Loucy (cell line): ENCODE results near the gene PAK1.
A peak's percentile ranks its signal among the peaks of the same experiment; 100 is the strongest.

Experiments used
- H2AFZ ChIP-seq: fragments of 200-600 bp; sonication (generic); 2 replicates; pipeline ENCODE4 v1.6.0; 2016; ENCODE audit warnings: antibody characterized with exemption, mild to moderate bottlenecking, low read length, moderate library complexity
- H3F3A ChIP-seq: fragments of 200-600 bp; 2 replicates; pipeline ENCODE4 v1.6.0; 2016; ENCODE audit warnings: antibody characterized with exemption, low read depth, mild to moderate bottlenecking
- H3K27me3 ChIP-seq: fragments of 200-600 bp; sonication (generic); 2 replicates; pipeline ENCODE4 v1.6.1; 2014; ENCODE audit warnings: low read length, mild to moderate bottlenecking; ENCODE audit not compliant: insufficient read depth, poor library complexity, severe bottlenecking
- H3K36me3 ChIP-seq: fragments of 200-600 bp; sonication (generic); 2 replicates; pipeline ENCODE4 v1.6.1; 2016; ENCODE audit warnings: low read length; ENCODE audit not compliant: insufficient read depth
- H3K4me1 ChIP-seq: fragments of 200-600 bp; sonication (generic); 2 replicates; pipeline ENCODE4 v1.5.1; 2014; ENCODE audit warnings: low read length, mild to moderate bottlenecking; ENCODE audit not compliant: insufficient read depth, poor library complexity, severe bottlenecking
- H3K4me2 ChIP-seq: fragments of 200-600 bp; sonication (generic); 2 replicates; pipeline ENCODE4 v1.6.0; 2014; ENCODE audit warnings: antibody characterized with exemption, low read length, low read depth, mild to moderate bottlenecking; ENCODE audit not compliant: poor library complexity, severe bottlenecking
- H3K4me3 ChIP-seq: fragments of 200-600 bp; sonication (generic); 2 replicates; pipeline ENCODE4 v1.5.1; 2014; ENCODE audit warnings: low read length, mild to moderate bottlenecking, mixed read lengths; ENCODE audit not compliant: poor library complexity, severe bottlenecking
- H3K79me2 ChIP-seq: fragments of 200-600 bp; sonication (generic); 2 replicates; pipeline ENCODE4 v1.6.1; 2014; ENCODE audit warnings: low read length; ENCODE audit not compliant: insufficient read depth
- H3K9ac ChIP-seq: fragments of 200-600 bp; sonication (generic); 2 replicates; pipeline ENCODE4 v1.6.0; 2014; ENCODE audit warnings: mild to moderate bottlenecking, low read depth, low read length, moderate library complexity; ENCODE audit not compliant: poor library complexity, severe bottlenecking
- H3K9me2 ChIP-seq: fragments of 200-600 bp; sonication (generic); replicated peaks from 2 replicates; pipeline ENCODE4 v1.6.1; 2016; ENCODE audit warnings: low read depth, low read length, mixed read lengths
- H3K9me3 ChIP-seq: fragments of 200-600 bp; sonication (generic); 2 replicates; pipeline ENCODE4 v1.6.1; 2014; ENCODE audit warnings: mild to moderate bottlenecking, antibody characterized with exemption, low read length, low read depth; ENCODE audit not compliant: insufficient read depth
- H4K20me1 ChIP-seq: fragments of 200-600 bp; sonication (generic); 2 replicates; pipeline ENCODE4 v1.6.0; 2014; ENCODE audit warnings: antibody characterized with exemption, low read length, mild to moderate bottlenecking; ENCODE audit not compliant: insufficient read depth, poor library complexity, severe bottlenecking
- CTCF ChIP-seq: fragments of 200-600 bp; sonication (generic); conservative IDR thresholded peaks from 2 replicates; pipeline ENCODE4 v1.5.1; 2014; ENCODE audit warnings: mild to moderate bottlenecking, antibody characterized with exemption, low read length
- EZH2phosphoT487 ChIP-seq: fragments of 200-600 bp; IDR thresholded peaks from 2 replicates; pipeline ENCODE4 v1.6.1; 2018; ENCODE audit warnings: antibody characterized with exemption, mild to moderate bottlenecking, moderate library complexity, borderline replicate concordance

The PAK1 gene

GRCh38 chr11:77416357-77416756 is 57.5 kb downstream of the PAK1 start:
- H3K9me3 ChIP-seq: no peaks in the 10 kb centered on the region
- H4K20me1 ChIP-seq: no peaks in the 10 kb centered on the region
- TF ChIP-seq EZH2phosphoT487: no peak
- TF ChIP-seq CTCF: no peak
- no peaks in the 10 kb centered on the region for H3K27me3 ChIP-seq
- H3K9ac ChIP-seq: no peak overlapping the region
- H3K4me3 ChIP-seq: no peak overlapping the region
- no peaks in the 10 kb centered on the region for H3F3A ChIP-seq
- no peaks in the 10 kb centered on the region for H3K9me2 ChIP-seq
- peaks cover 29% of the 10 kb centered on the region for H3K4me1 ChIP-seq
- peaks cover 42% of the 10 kb centered on the region for H3K79me2 ChIP-seq
- no peak overlapping the region for H2AFZ ChIP-seq
- H3K4me2 ChIP-seq: no peak overlapping the region
- H3K36me3 ChIP-seq: no peaks in the 10 kb centered on the region

- H3K9me2 ChIP-seq: no peaks in the 10 kb centered on the region
- H4K20me1 ChIP-seq: peaks cover 6% of the 10 kb centered on the region
- no peaks in the 10 kb centered on the region for H3K27me3 ChIP-seq
- H3K4me1 ChIP-seq: peaks cover 40% of the 10 kb centered on the region
- H3K4me3 ChIP-seq: no peak overlapping the region
- peaks cover 61% of the 10 kb centered on the region for H3K79me2 ChIP-seq
- no peak overlapping the region for H2AFZ ChIP-seq
- TF ChIP-seq CTCF (peak; percentile 29; the same call in 1 of the 2 replicates), EZH2phosphoT487 (no peak)
- no peaks in the 10 kb centered on the region for H3K36me3 ChIP-seq
- H3K4me2 ChIP-seq: no peak overlapping the region
- no peaks in the 10 kb centered on the region for H3K9me3 ChIP-seq
- no peaks in the 10 kb centered on the region for H3F3A ChIP-seq
- H3K9ac ChIP-seq: no peak overlapping the region
Observed at GRCh38 chr11:77413850-77414460, 59.9 kb downstream of the PAK1 start.

DNA sequence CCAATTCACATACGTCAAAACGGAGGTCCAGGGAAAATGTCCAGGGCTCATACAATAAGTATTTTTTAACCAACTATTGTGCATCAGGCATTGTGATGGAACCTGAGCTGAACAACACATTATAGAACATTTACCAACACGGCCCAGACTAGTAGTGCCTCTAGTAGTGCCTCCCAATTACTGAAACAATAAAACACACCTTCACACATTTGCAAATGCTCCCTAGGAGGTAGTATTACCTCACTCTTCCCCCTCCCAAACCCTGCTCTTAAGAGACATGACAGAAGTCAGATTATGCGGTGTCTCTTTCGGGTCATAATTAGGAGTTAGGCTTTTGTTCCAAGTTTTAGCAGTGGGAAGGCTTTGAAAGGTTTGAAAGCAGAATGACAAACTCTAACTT is 61.1 kb downstream of the PAK1 start:
- H3K9me3 ChIP-seq: no peaks in the 10 kb centered on the region
- H3K4me2 ChIP-seq: peak overlapping the region; percentile 90
- peaks cover 37% of the 10 kb centered on the region for H3K4me1 ChIP-seq
- TF ChIP-seq CTCF: no peak
- no peak for TF ChIP-seq EZH2phosphoT487
- H3K9me2 ChIP-seq: no peaks in the 10 kb centered on the region
- H3K36me3 ChIP-seq: no peaks in the 10 kb centered on the region
- H3K4me3 ChIP-seq: no peak overlapping the region
- peak overlapping the region; percentile 66 for H3K9ac ChIP-seq
- H3F3A ChIP-seq: no peaks in the 10 kb centered on the region
- H4K20me1 ChIP-seq: peaks cover 6% of the 10 kb centered on the region
- no peaks in the 10 kb centered on the region for H3K27me3 ChIP-seq
- no peak overlapping the region for H2AFZ ChIP-seq
- H3K79me2 ChIP-seq: peaks cover 63% of the 10 kb centered on the region
